Smooth muscle cell (in vitro differentiated cells): ENCODE measurements around the gene ANKRD1. TPM values are rescaled to one million over a fixed set of nuclear protein-coding genes. Genes with fewer than 3 reads are reported as not detected.

Source experiments
- DNase-seq: peaks from one replicate; lab custom pipeline; 2025; ENCODE audit not compliant: unreplicated experiment; lab: John Stamatoyannopoulos, UW
- H2AFZ ChIP-seq: fragments of 200-600 bp; sonication (generic); 2 replicates; pipeline ENCODE4 v1.6.0; 2016; ENCODE audit warnings: antibody characterized with exemption, low read depth, mild to moderate bottlenecking
- H3F3A ChIP-seq: fragments of 200-600 bp; sonication (generic); 2 replicates; pipeline ENCODE4 v1.6.0; 2017; ENCODE audit warnings: antibody characterized with exemption, low read depth
- H3K27ac ChIP-seq: fragments of 200-600 bp; sonication (generic); 2 replicates; pipeline ENCODE4 v1.5.1; 2016; ENCODE audit warnings: low read depth, mild to moderate bottlenecking
- H3K27me3 ChIP-seq: fragments of 200-600 bp; sonication (generic); 2 replicates; pipeline ENCODE4 v1.6.1; 2016; ENCODE audit warnings: low read depth, mild to moderate bottlenecking
- H3K36me3 ChIP-seq: fragments of 200-600 bp; sonication (generic); 2 replicates; pipeline ENCODE4 v1.5.1; 2016; ENCODE audit warnings: low read depth
- H3K4me1 ChIP-seq: fragments of 200-600 bp; sonication (generic); 2 replicates; pipeline ENCODE4 v1.5.1; 2016; ENCODE audit warnings: low read depth
- H3K4me2 ChIP-seq: fragments of 200-600 bp; sonication (generic); 2 replicates; pipeline ENCODE4 v1.6.0; 2016; ENCODE audit warnings: mild to moderate bottlenecking
- H3K4me3 ChIP-seq: fragments of 200-600 bp; sonication (generic); 2 replicates; pipeline ENCODE4 v1.5.1; 2016; ENCODE audit warnings: mild to moderate bottlenecking
- H3K79me2 ChIP-seq: fragments of 200-600 bp; sonication (generic); 2 replicates; pipeline ENCODE4 v1.6.0; 2016; ENCODE audit warnings: low read depth, mild to moderate bottlenecking
- H3K9ac ChIP-seq: fragments of 200-600 bp; sonication (generic); 2 replicates; pipeline ENCODE4 v1.6.0; 2016; ENCODE audit warnings: low read depth
- H3K9me3 ChIP-seq: fragments of 200-600 bp; sonication (generic); replicated peaks from 2 replicates; pipeline ENCODE4 v1.5.1; 2016; ENCODE audit warnings: low read depth
- H4K20me1 ChIP-seq: fragments of 200-600 bp; sonication (generic); 2 replicates; pipeline ENCODE4 v1.6.0; 2016; ENCODE audit warnings: low read depth
- CTCF ChIP-seq: fragments of 200-600 bp; sonication (generic); IDR thresholded peaks from 2 replicates; pipeline ENCODE4 v1.5.1; 2017; ENCODE audit warnings: borderline replicate concordance, mild to moderate bottlenecking, antibody characterized with exemption; ENCODE audit not compliant: insufficient read depth, poor library complexity, severe bottlenecking
- WGBS: methylation state at CpG from one replicate; pipeline ENCODE4 v1.1.7; 2016; ENCODE audit warnings: low lambda C conversion rate; 5-methylcytosine and 5-hydroxymethylcytosine counted together
- polyA plus RNA-seq: library from polyadenylated mRNA; unstranded; fragments of >200 nt; fragmentation: Nextera tagmentation; extraction: Ambion mirVana; gene quantifications from 2 replicates; pipeline ENCODE4 v1.2.1, GENCODE V29; 2016
- total RNA-seq: library from RNA; depleted of rRNA; stranded (reverse); fragments of >200 nt; gene quantifications from 2 replicates; pipeline ENCODE4 v1.2.3, GENCODE V29; 2014

The ANKRD1 gene
- total and polyA plus RNA-seq, 2 experiments from 2014 or later: 20.0 to 150 TPM

DNA sequence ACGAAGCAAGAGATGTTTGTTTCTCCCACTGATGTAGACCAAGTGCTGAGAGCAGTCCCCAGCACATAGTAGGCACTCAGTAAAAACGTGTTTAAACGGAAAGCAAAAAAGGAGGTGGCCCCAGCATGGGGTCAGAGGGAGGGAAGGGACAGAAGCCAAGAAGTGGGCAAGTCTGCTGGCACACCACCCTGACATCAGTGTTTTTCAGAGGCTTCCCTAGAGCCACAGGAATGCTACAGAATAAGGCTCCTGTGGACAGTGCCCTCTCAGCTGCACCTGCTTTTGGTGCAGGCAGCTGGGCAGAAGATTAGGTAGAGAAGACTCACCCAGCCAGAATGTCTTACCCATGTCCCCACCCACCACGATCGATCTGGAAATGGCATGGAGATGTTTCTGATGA lies 8.3 kb upstream of the ANKRD1 start:
- TF ChIP-seq CTCF: no peak
- Histone ChIP-seq H3F3A (peaks cover 24% of the 10 kb centered on the region), H4K20me1 (no peaks in the 10 kb centered on the region), H3K9me3 (no peaks in the 10 kb centered on the region), H3K27ac (no peak overlapping the region), H2AFZ (no peak overlapping the region), H3K36me3 (no peaks in the 10 kb centered on the region), H3K9ac (no peak overlapping the region), H3K79me2 (no peaks in the 10 kb centered on the region), H3K4me1 (peaks cover 16% of the 10 kb centered on the region), H3K27me3 (no peaks in the 10 kb centered on the region), H3K4me2 (no peak overlapping the region), H3K4me3 (no peak overlapping the region)
- DNase-seq: no peak
- WGBS: 65% methylated on average over 5 of the region's 5 CpGs

DNA sequence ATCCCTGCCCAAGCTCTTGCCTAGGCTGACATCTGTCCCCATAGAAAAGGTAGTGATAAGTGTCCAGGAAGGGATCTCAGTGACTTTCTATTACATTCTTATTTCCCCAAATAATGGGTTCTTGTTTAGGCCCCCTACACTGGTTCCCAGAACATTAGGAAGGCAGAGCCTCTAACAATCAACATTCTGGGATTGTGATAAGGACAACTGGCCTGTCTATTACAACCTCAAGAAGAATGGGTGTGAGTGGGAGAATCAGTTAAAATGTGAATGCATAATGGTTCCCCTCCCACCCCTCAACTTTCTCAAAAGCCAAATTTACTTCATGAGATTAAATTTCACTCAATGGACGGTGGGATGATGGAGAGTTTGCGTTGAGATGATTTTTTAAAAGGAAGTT lies 6.4 kb upstream of the ANKRD1 start:
- no peaks in the 10 kb centered on the region for H3K36me3 ChIP-seq
- H3K4me3 ChIP-seq: no peak overlapping the region
- H3K4me2 ChIP-seq: no peak overlapping the region
- DNase-seq: no peak
- no peak overlapping the region for H2AFZ ChIP-seq
- H3K9ac ChIP-seq: no peak overlapping the region
- no peaks in the 10 kb centered on the region for H3K27me3 ChIP-seq
- no peaks in the 10 kb centered on the region for H3K9me3 ChIP-seq
- peaks cover 16% of the 10 kb centered on the region for H3K4me1 ChIP-seq
- WGBS: 81% methylated on average over 2 of the region's 2 CpGs
- H4K20me1 ChIP-seq: no peaks in the 10 kb centered on the region
- TF ChIP-seq CTCF: no peak
- H3F3A ChIP-seq: peaks cover 20% of the 10 kb centered on the region
- H3K79me2 ChIP-seq: no peaks in the 10 kb centered on the region
- no peak overlapping the region for H3K27ac ChIP-seq

GRCh38 chr10:90925079-90926029 lies 4.5 kb upstream of the ANKRD1 start:
- H3K36me3 ChIP-seq: no peaks in the 10 kb centered on the region
- DNase-seq: no peak
- no peak overlapping the region for H3K4me3 ChIP-seq
- no peak overlapping the region for H3K27ac ChIP-seq
- no peak overlapping the region for H3K4me2 ChIP-seq
- H4K20me1 ChIP-seq: no peaks in the 10 kb centered on the region
- H3K9me3 ChIP-seq: no peaks in the 10 kb centered on the region
- H3K79me2 ChIP-seq: no peaks in the 10 kb centered on the region
- peaks cover 11% of the 10 kb centered on the region for H3K4me1 ChIP-seq
- WGBS: 91% methylated on average over 5 of the region's 5 CpGs
- peaks cover 10% of the 10 kb centered on the region for H3F3A ChIP-seq
- no peak overlapping the region for H3K9ac ChIP-seq
- no peaks in the 10 kb centered on the region for H3K27me3 ChIP-seq
- H2AFZ ChIP-seq: no peak overlapping the region
- no peak for TF ChIP-seq CTCF
